ENCODE measurements around the gene CLIP4. TPM values are rescaled to one million over a fixed set of nuclear protein-coding genes. Genes with fewer than 3 reads are reported as not detected.
A peak's percentile ranks its signal among the peaks of the same experiment; 100 is the strongest.

The CLIP4 gene
- total and polyA plus RNA-seq, 2 of the 13 experiments (the other 11 are each of a cell fraction or from before 2014, with no cell fraction given) = 0.46 to 0.49 TPM

GRCh38 chr2:29106256-29106655 lies 9.0 kb upstream of the CLIP4 start (continued):
- TF ChIP-seq DBP (CRISPR knock-in tag; IDR thresholded peaks at IDR 0.05; ENCODE audit: not compliant biosample characterization) (no peak), ZNF782 (CRISPR knock-in tag; IDR thresholded peaks at IDR 0.05; ENCODE audit: borderline replicate concordance) (no peak), ZNF710 (CRISPR knock-in tag; IDR thresholded peaks at IDR 0.05; ENCODE audit: borderline replicate concordance) (no peak)

GRCh38 chr2:29106980-29107388 lies 8.2 kb upstream of the CLIP4 start:
- in situ Hi-C loops (cut with HindIII; ENCODE audit: extremely low pct_ligation_motif_present, low pct_unique_long_range_greater_than_20kb) = no loop called here
- H3K9ac ChIP-seq (ENCODE audit: insufficient read depth, low read depth, low read length) = no peak overlapping the region
- H3K4me1 ChIP-seq (ENCODE audit: insufficient read depth, low read length) = peaks cover 30% of the 10 kb centered on the region
- ATAC-seq (no peak), FAIRE-seq (peak; percentile 37), DNase-seq (ENCODE audit: low spot score) (peak; percentile 30)
- WGBS (ENCODE audit: low lambda C conversion rate) = 1% methylated on average over 2 of the region's 2 CpGs
- ChIA-PET CTCF (ENCODE audit: low intra/inter-chr PET ratio, low total read pairs) (no interaction called here), POLR2A (interaction anchor here (0.6 to 1.7 kb wide), 2 partner anchors 11 to 56 kb away, joined by 3 to 7 read pairs; no protein-coding TSS in a partner anchor)
- peaks cover 1 to 6% of the 10 kb centered on the region in 2 experiments; a peak in 1 of 5 replicates for H3K27me3 ChIP-seq (ENCODE audit: control insufficient read depth in 1 of 2, insufficient read depth in 2 of 2, low read length in 2 of 2)
- no peak overlapping the region for H2AFZ ChIP-seq (ENCODE audit: low read length)
- H4K20me1 ChIP-seq (ENCODE audit: insufficient read depth, low read length) = no peaks in the 10 kb centered on the region
- no TSS peak for BruUV-seq (replicated peaks)
- no peaks in the 10 kb centered on the region for H3K9me3 ChIP-seq (ENCODE audit: low read length)
- H3K27ac ChIP-seq (ENCODE audit: extremely low read length, insufficient read depth, low read length) = no peak overlapping the region
- H3K4me2 ChIP-seq (ENCODE audit: low read depth, low read length) = no peak overlapping the region
- no peak overlapping the region for H3K4me3 ChIP-seq (replicated peaks in 1 of 3; ENCODE audit: insufficient read depth in 1 of 3, low read depth in 2 of 3, low read length in 3 of 3)
- intact Hi-C loops (cut with micrococcal nuclease; ENCODE audit: unreplicated experiment) = loop anchor here (5.0 kb wide), 1 partner anchor 150 kb away; no protein-coding TSS in a partner anchor
- no peaks in the 10 kb centered on the region for H3K79me2 ChIP-seq (ENCODE audit: insufficient read depth, low read length)
- H3K36me3 ChIP-seq (replicated peaks in 1 of 2; ENCODE audit: control insufficient read depth in 1 of 2, insufficient read depth in 2 of 2, low read length in 2 of 2) = no peaks in the 10 kb centered on the region
- no peak for TF ChIP-seq ZNF674 (CRISPR knock-in tag; IDR thresholded peaks at IDR 0.05; ENCODE audit: low read depth)
- TF ChIP-seq NR3C1 (CRISPR knock-in tag; IDR thresholded peaks at IDR 0.05) = no peak
- TF ChIP-seq ZNF543 (CRISPR knock-in tag; IDR thresholded peaks at IDR 0.05) = no peak
- TF ChIP-seq ELF3 (CRISPR knock-in tag; IDR thresholded peaks at IDR 0.05) = no peak
- TF ChIP-seq ATF3 (CRISPR knock-in tag; IDR thresholded peaks at IDR 0.05) = no peak
- no peak for TF ChIP-seq KLF6 (CRISPR knock-in tag; IDR thresholded peaks at IDR 0.05)
- TF ChIP-seq LCORL (IDR thresholded peaks at IDR 0.05) = no peak
- TF ChIP-seq LCORL (CRISPR knock-in tag; IDR thresholded peaks at IDR 0.05) = no peak
- no peak for TF ChIP-seq ARNTL (CRISPR knock-in tag; IDR thresholded peaks at IDR 0.05)
- TF ChIP-seq KLF11 (CRISPR knock-in tag; IDR thresholded peaks at IDR 0.05) = no peak
- no peak for TF ChIP-seq ZNF775 (CRISPR knock-in tag; IDR thresholded peaks at IDR 0.05; ENCODE audit: borderline replicate concordance)
- TF ChIP-seq FOSL2 (CRISPR knock-in tag; IDR thresholded peaks at IDR 0.05) = peak; percentile 39; the same call in 1 of the 2 replicates
- TF ChIP-seq SOX13 (IDR thresholded peaks at IDR 0.05) = no peak
- peak in 1 of 2 experiments; percentile 21; a peak in 1 of 4 replicates for TF ChIP-seq SOX13 (CRISPR knock-in tag; conservative IDR thresholded peaks at IDR 0.05 in 1 of 2, IDR thresholded peaks at IDR 0.05 in 1 of 2)
- TF ChIP-seq ZNF615 (CRISPR knock-in tag; IDR thresholded peaks at IDR 0.05; ENCODE audit: borderline replicate concordance) = no peak
- TF ChIP-seq ZNF703 (CRISPR knock-in tag; IDR thresholded peaks at IDR 0.05; ENCODE audit: borderline replicate concordance) = no peak
- TF ChIP-seq FOXA1 (IDR thresholded peaks at IDR 0.05) = no peak
- TF ChIP-seq FOXA1 (CRISPR knock-in tag; IDR thresholded peaks at IDR 0.05) = peak; percentile 62
- TF ChIP-seq FOXP1 (IDR thresholded peaks at IDR 0.05) = no peak
- TF ChIP-seq FOXP1 (CRISPR knock-in tag; IDR thresholded peaks at IDR 0.05) = peak; percentile 26; the same call in 1 of the 2 replicates
- TF ChIP-seq SP4 (CRISPR knock-in tag; IDR thresholded peaks at IDR 0.05) = no peak
